Measurements from ENCODE around the gene STOM. TPM values are rescaled to one million over a fixed set of nuclear protein-coding genes. Genes with fewer than 3 reads are reported as not detected.

Gene STOM
- total RNA-seq, 1 donor from 2014 or later, result 16.1 TPM

DNA sequence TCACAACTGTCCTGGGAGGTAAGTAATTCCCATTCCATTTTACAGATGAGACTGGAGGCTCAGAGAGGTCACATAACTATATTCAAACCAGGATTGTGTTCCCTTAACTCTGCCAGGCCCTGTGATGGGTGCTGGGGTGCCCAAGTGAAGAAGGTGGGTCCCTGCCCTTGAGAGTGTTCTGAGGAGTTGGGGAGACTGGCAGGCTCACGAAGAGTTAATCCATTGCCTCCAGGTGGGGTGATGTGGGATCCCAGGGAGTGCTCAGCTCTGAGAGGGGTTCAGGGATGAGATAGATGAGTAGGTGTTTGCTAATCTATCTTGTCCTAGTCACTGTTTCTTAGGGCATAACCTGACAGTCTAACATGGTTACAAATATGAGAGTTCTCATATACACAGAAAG, 65.3 kb downstream of the STOM start:
- H3K27me3 Mint-ChIP-seq (ENCODE audit: unreplicated experiment), result peaks cover 7% of the 10 kb centered on the region
- peak overlapping the region; percentile 67 for H3K4me3 Mint-ChIP-seq (ENCODE audit: unreplicated experiment)
- DNase-seq (ENCODE audit: low spot score), result no peak
- no peaks in the 10 kb centered on the region for H3K9me3 Mint-ChIP-seq (ENCODE audit: unreplicated experiment)
- H3K27ac Mint-ChIP-seq (ENCODE audit: unreplicated experiment), result no peak overlapping the region
- peaks cover 27% of the 10 kb centered on the region for H3K36me3 Mint-ChIP-seq (ENCODE audit: low read depth, unreplicated experiment)
- TF ChIP-seq, protein P1, sequence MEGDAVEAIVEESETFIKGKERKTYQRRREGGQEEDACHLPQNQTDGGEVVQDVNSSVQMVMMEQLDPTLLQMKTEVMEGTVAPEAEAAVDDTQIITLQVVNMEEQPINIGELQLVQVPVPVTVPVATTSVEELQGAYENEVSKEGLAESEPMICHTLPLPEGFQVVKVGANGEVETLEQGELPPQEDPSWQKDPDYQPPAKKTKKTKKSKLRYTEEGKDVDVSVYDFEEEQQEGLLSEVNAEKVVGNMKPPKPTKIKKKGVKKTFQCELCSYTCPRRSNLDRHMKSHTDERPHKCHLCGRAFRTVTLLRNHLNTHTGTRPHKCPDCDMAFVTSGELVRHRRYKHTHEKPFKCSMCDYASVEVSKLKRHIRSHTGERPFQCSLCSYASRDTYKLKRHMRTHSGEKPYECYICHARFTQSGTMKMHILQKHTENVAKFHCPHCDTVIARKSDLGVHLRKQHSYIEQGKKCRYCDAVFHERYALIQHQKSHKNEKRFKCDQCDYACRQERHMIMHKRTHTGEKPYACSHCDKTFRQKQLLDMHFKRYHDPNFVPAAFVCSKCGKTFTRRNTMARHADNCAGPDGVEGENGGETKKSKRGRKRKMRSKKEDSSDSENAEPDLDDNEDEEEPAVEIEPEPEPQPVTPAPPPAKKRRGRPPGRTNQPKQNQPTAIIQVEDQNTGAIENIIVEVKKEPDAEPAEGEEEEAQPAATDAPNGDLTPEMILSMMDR (IDR thresholded peaks at IDR 0.05; ENCODE audit: unreplicated experiment), result no peak
- peaks cover 8% of the 10 kb centered on the region for H3K4me1 Mint-ChIP-seq (ENCODE audit: unreplicated experiment)

DNA sequence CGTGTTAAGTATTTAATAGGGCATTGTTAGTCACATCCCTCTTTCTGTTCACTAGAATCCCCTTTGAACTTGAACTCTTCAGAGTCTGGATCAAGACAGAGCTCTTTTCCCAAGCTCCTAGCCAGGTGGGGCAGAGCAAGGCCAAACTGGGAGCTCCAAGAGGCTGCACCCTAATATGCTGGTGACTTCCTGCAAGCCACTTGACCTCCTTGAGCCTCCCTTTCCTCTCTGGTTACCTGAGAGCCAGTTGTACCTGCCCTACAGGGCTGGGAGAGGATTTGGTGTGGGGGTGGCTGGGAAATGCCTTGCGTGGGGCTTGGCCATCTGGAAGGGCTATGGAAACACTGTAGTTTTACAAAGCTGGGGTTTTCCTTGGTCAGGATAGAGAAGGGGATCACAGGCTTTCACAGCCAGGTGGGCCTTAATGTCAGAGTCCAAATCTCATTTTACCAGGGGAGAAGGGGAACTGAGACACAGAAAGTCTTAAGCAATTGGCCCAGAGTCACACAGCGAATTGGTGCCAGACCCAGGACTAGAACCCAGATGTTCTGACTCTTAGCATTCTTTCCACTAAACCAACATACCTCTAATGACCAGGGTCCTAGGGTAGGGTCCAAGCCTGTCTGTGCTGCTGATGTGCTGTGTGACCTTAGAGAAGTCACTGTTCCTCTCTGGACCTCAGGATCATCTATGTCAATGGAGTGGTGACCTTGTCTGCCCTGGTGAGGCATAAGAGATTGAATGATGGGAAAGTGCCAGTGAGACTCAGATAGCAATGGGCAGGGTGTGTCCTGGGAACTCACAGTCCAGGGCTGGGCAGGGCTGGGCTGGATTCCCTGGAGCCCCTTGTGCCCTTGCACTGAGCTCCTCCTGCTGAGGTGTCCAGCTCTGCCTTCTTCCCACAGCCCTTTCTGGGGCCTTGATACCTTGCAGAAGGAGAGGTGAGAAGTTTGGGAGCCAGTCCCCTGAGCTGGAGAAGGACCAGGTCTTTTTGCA, 66.3 kb downstream of the STOM start:
- TF ChIP-seq, protein P1 (IDR thresholded peaks at IDR 0.05; ENCODE audit: unreplicated experiment), result no peak
- H3K4me3 Mint-ChIP-seq (ENCODE audit: unreplicated experiment), result no peak overlapping the region
- H3K27ac Mint-ChIP-seq (ENCODE audit: unreplicated experiment), result no peak overlapping the region

GRCh38 chr9:121302786-121303185, 67.3 kb downstream of the STOM start:
- TF ChIP-seq, protein P1 (IDR thresholded peaks at IDR 0.05; ENCODE audit: unreplicated experiment), result no peak
- Mint-ChIP-seq H3K9me3 (ENCODE audit: unreplicated experiment) (no peaks in the 10 kb centered on the region), H3K4me3 (ENCODE audit: unreplicated experiment) (no peak overlapping the region), H3K36me3 (ENCODE audit: low read depth, unreplicated experiment) (peaks cover 18% of the 10 kb centered on the region), H3K27ac (ENCODE audit: unreplicated experiment) (no peak overlapping the region), H3K4me1 (ENCODE audit: unreplicated experiment) (peaks cover 18% of the 10 kb centered on the region), H3K27me3 (ENCODE audit: unreplicated experiment) (peaks cover 11% of the 10 kb centered on the region)
- DNase-seq (ENCODE audit: low spot score), result no peak

More for the DNA sequence above, 66.3 kb downstream of the STOM start:
- H3K36me3 Mint-ChIP-seq (ENCODE audit: low read depth, unreplicated experiment), result peaks cover 20% of the 10 kb centered on the region
- peaks cover 10% of the 10 kb centered on the region for H3K4me1 Mint-ChIP-seq (ENCODE audit: unreplicated experiment)
- H3K9me3 Mint-ChIP-seq (ENCODE audit: unreplicated experiment), result no peaks in the 10 kb centered on the region
- DNase-seq (ENCODE audit: low spot score), result no peak
- H3K27me3 Mint-ChIP-seq (ENCODE audit: unreplicated experiment), result peaks cover 7% of the 10 kb centered on the region

DNA sequence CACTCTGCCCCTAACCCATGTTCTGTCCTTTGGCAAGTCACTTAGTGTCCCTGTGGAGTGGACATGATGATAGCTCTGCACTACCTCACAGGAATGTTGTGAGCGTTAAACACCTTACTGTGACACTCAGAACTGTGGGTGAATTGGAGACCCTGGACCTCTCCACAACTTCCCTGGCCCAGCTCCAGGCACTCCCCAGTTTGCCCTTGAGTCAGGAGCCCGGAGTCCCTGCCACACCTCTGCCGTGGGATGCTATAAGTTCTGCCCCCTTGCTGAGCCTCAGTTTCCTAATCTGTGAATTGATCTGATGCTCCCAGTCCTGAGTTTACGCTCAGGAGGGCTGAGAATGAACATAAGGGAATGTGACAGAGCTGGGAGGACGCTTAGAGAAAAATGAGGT, 67.7 kb downstream of the STOM start:
- H3K4me1 Mint-ChIP-seq (ENCODE audit: unreplicated experiment), result peaks cover 18% of the 10 kb centered on the region
- no peaks in the 10 kb centered on the region for H3K9me3 Mint-ChIP-seq (ENCODE audit: unreplicated experiment)
- no peak for DNase-seq (ENCODE audit: low spot score)
- no peak overlapping the region for H3K27ac Mint-ChIP-seq (ENCODE audit: unreplicated experiment)
- peaks cover 11% of the 10 kb centered on the region for H3K27me3 Mint-ChIP-seq (ENCODE audit: unreplicated experiment)
- H3K4me3 Mint-ChIP-seq (ENCODE audit: unreplicated experiment), result no peak overlapping the region
- TF ChIP-seq, protein P1 (IDR thresholded peaks at IDR 0.05; ENCODE audit: unreplicated experiment), result no peak
- peaks cover 14% of the 10 kb centered on the region for H3K36me3 Mint-ChIP-seq (ENCODE audit: low read depth, unreplicated experiment)

DNA sequence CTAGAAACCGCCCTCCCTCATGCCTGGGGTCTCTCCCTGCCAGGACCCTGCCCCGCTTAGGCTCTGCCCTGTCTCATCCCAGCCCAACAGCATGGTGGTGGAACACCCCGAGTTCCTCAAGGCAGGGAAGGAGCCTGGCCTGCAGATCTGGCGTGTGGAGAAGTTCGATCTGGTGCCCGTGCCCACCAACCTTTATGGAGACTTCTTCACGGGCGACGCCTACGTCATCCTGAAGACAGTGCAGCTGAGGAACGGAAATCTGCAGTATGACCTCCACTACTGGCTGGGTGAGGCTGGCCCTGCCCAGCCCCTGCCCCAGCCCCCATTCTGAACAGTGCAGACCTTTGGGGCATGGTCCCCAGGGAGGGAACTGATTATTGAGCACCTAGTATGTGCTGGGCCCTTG, 68.2 kb downstream of the STOM start:
- Mint-ChIP-seq H3K9me3 (ENCODE audit: unreplicated experiment) (no peaks in the 10 kb centered on the region), H3K4me1 (ENCODE audit: unreplicated experiment) (peaks cover 18% of the 10 kb centered on the region), H3K27ac (ENCODE audit: unreplicated experiment) (no peak overlapping the region), H3K4me3 (ENCODE audit: unreplicated experiment) (no peak overlapping the region), H3K27me3 (ENCODE audit: unreplicated experiment) (peaks cover 11% of the 10 kb centered on the region), H3K36me3 (ENCODE audit: low read depth, unreplicated experiment) (peaks cover 14% of the 10 kb centered on the region)
- TF ChIP-seq, protein P1 (IDR thresholded peaks at IDR 0.05; ENCODE audit: unreplicated experiment), result no peak
- DNase-seq (ENCODE audit: low spot score), result no peak
